CD14-positive monocyte (primary cell): ENCODE measurements around the gene MSRB1. TPM values are rescaled to one million over a fixed set of nuclear protein-coding genes. Genes with fewer than 3 reads are reported as not detected.

ENCODE experiments used
- DNase-seq, 3 donors: peaks; one replicate each; pipeline ENCODE4 v3.0.0-alpha.2; 2011 to 2022
- H2AFZ ChIP-seq: 2 replicates; pipeline ENCODE4 v1.6.0; 2012; ENCODE audit warnings: mild to moderate bottlenecking, low read depth, low read length, inconsistent platforms; ENCODE audit not compliant: insufficient read depth, poor library complexity, severe bottlenecking
- H3K27ac ChIP-seq, 2 donors: 1 replicate in 1 of 2; 2 replicates in 1 of 2; pipeline ENCODE4 v1.5.1; 2012 to 2013; ENCODE audit warnings: low read length in 2 of 2, control low read depth in 1 of 2, inconsistent platforms in 1 of 2, low read depth in 1 of 2, mild to moderate bottlenecking in 1 of 2
- H3K27me3 ChIP-seq, 2 donors: one replicate each; pipeline versions ENCODE4 v1.6.0 to v1.6.1; 2011 to 2013; ENCODE audit warnings: low read length in 2 of 2; ENCODE audit not compliant: control insufficient read depth in 2 of 2, insufficient read depth in 2 of 2
- H3K36me3 ChIP-seq, 2 donors: replicated peaks in 1 of 2; 1 replicate in 1 of 2; 2 replicates in 1 of 2; pipeline versions ENCODE4 v1.5.1 to v1.6.1; 2012 to 2013; ENCODE audit warnings: low read length in 2 of 2, control low read depth in 1 of 2, inconsistent platforms in 1 of 2, mild to moderate bottlenecking in 1 of 2; ENCODE audit not compliant: insufficient read depth in 2 of 2, control insufficient read depth in 1 of 2
- H3K4me1 ChIP-seq, 2 donors: 1 replicate in 1 of 2; 2 replicates in 1 of 2; pipeline versions ENCODE4 v1.5.1 to v1.6.1; 2012 to 2013; ENCODE audit warnings: low read length in 2 of 2, control low read depth in 1 of 2, inconsistent platforms in 1 of 2, mild to moderate bottlenecking in 1 of 2, moderate library complexity in 1 of 2; ENCODE audit not compliant: insufficient read depth in 2 of 2, control insufficient read depth in 1 of 2
- H3K4me2 ChIP-seq: replicated peaks from 2 replicates; pipeline ENCODE3; 2012; ENCODE audit warnings: low read length, moderate library complexity, mild to moderate bottlenecking; ENCODE audit not compliant: poor library complexity, severe bottlenecking; ENCODE audit errors: extremely low read depth
- H3K4me3 ChIP-seq, 3 experiments: fragments of 200-600 bp in 1 of 3; sonication (generic) in 1 of 3; replicated peaks in 1 of 3; 1 replicate in 2 of 3; 2 replicates in 1 of 3; pipeline ENCODE4 v1.5.1; 2011 to 2013; ENCODE audit warnings: low read length in 3 of 3, mild to moderate bottlenecking in 3 of 3, control low read depth in 2 of 3, low read depth in 2 of 3, inconsistent platforms in 1 of 3, moderate library complexity in 1 of 3
- H3K79me2 ChIP-seq: 2 replicates; pipeline ENCODE4 v1.6.0; 2012; ENCODE audit warnings: mild to moderate bottlenecking, control low read depth, inconsistent platforms, low read length, moderate library complexity; ENCODE audit not compliant: insufficient read depth
- H3K9ac ChIP-seq: 2 replicates; pipeline ENCODE4 v1.6.0; 2017; ENCODE audit warnings: low read length, mild to moderate bottlenecking; ENCODE audit not compliant: insufficient read depth, poor library complexity, severe bottlenecking
- H3K9me3 ChIP-seq, 2 donors: replicated peaks in 1 of 2; 1 replicate in 1 of 2; 2 replicates in 1 of 2; pipeline versions ENCODE4 v1.5.1 to v1.6.1; 2012 to 2013; ENCODE audit warnings: low read length in 2 of 2, control low read depth in 1 of 2; ENCODE audit not compliant: control insufficient read depth in 1 of 2, insufficient read depth in 1 of 2
- H4K20me1 ChIP-seq: 2 replicates; pipeline ENCODE4 v1.6.0; 2012; ENCODE audit warnings: mild to moderate bottlenecking, low read length, control low read depth, moderate library complexity; ENCODE audit not compliant: insufficient read depth
- H3K27ac Mint-ChIP-seq, 7 donors: one replicate each; pipeline ENCODE4 v1.8.0; 2020; ENCODE audit warnings: mild to moderate bottlenecking in 7 of 7, mixed read lengths in 7 of 7, moderate library complexity in 6 of 7, inconsistent platforms in 2 of 7
- H3K27me3 Mint-ChIP-seq, 3 donors: one replicate each; pipeline ENCODE4 v1.8.0; 2021 to 2022; ENCODE audit warnings: low read depth in 3 of 3, mild to moderate bottlenecking in 3 of 3, mixed read lengths in 3 of 3, moderate library complexity in 3 of 3, inconsistent platforms in 1 of 3
- H3K36me3 Mint-ChIP-seq, 2 donors: one replicate each; pipeline ENCODE4 v1.8.0; 2020; ENCODE audit warnings: mixed read lengths in 2 of 2, inconsistent platforms in 1 of 2, mild to moderate bottlenecking in 1 of 2
- H3K4me1 Mint-ChIP-seq: one replicate; pipeline ENCODE4 v1.8.0; 2020; ENCODE audit warnings: mild to moderate bottlenecking, mixed read lengths
- H3K4me3 Mint-ChIP-seq, 2 donors: one replicate each; pipeline ENCODE4 v1.8.0; 2020; ENCODE audit warnings: mild to moderate bottlenecking in 2 of 2, mixed read lengths in 2 of 2, moderate library complexity in 1 of 2
- H3K9me3 Mint-ChIP-seq, 7 donors: one replicate each; pipeline ENCODE4 v1.8.0; 2020 to 2022; ENCODE audit warnings: mixed read lengths in 7 of 7, mild to moderate bottlenecking in 6 of 7, moderate library complexity in 6 of 7, inconsistent platforms in 2 of 7
- CTCF ChIP-seq: fragments of 200-600 bp; IDR thresholded peaks from one replicate; pipeline ENCODE4 v1.8.0; 2022; ENCODE audit warnings: antibody characterized with exemption, mild to moderate bottlenecking
- WGBS: methylation state at CpG from one replicate; pipeline ENCODE4 v1.1.5; 2013; ENCODE audit warnings: missing lambda C conversion rate; ENCODE audit not compliant: insufficient coverage; 5-methylcytosine and 5-hydroxymethylcytosine counted together
- intact Hi-C, 2 donors: fragments of 100-400 bp; cut with micrococcal nuclease; formaldehyde crosslinking; loops; one replicate each; pipeline versions ENCODE4 v1.15.0 to v1.15.1; 2023
- polyA plus RNA-seq, 3 donors: library from polyadenylated mRNA; depleted of rRNA in 1 of 3; unstranded in 2 of 3; stranded (reverse) in 1 of 3; fragments of 300-500 nt in 2 of 3; fragments of >200 nt in 1 of 3; fragmentation: Illumina TruSeq in 2 of 3; gene quantifications; 1 replicate in 2 of 3; 2 replicates in 1 of 3; pipeline ENCODE4 v1.2.3, GENCODE V29; 2012 to 2021

Gene MSRB1
- polyA plus RNA-seq, 3 donors = 116 to 427 (median 416) TPM

GRCh38 chr16:1980030-1980769 is 37.2 kb upstream of the MSRB1 start:
- H3K4me1 Mint-ChIP-seq = peaks cover 14% of the 10 kb centered on the region
- Histone ChIP-seq H3K36me3 (peaks cover 33 to 36% of the 10 kb centered on the region in 2 donors), H3K9ac (no peak overlapping the region), H3K4me2 (no peak overlapping the region), H3K4me1 (peaks cover 17 to 24% of the 10 kb centered on the region in 2 donors), H3K27me3 (peaks cover 30 to 48% of the 10 kb centered on the region in 2 donors), H3K27ac (no peak overlapping the region), H2AFZ (no peak overlapping the region), H3K4me3 (no peak overlapping the region), H4K20me1 (peaks cover 8% of the 10 kb centered on the region), H3K79me2 (no peaks in the 10 kb centered on the region), H3K9me3 (peaks cover 0 to 17% of the 10 kb centered on the region in 2 donors)
- WGBS = 8% methylated on average over 44 of the region's 53 CpGs
- DNase-seq = no peak
- H3K36me3 Mint-ChIP-seq = peaks cover 37 to 43% of the 10 kb centered on the region in 2 donors
- TF ChIP-seq CTCF = no peak
- H3K27me3 Mint-ChIP-seq = peaks cover 46 to 63% (median 52%) of the 10 kb centered on the region in 3 donors
- no peak overlapping the region for H3K27ac Mint-ChIP-seq
- H3K4me3 Mint-ChIP-seq = peak overlapping the region in 1 of 2 donors; percentile 89
- intact Hi-C loops = no loop called here
- H3K9me3 Mint-ChIP-seq = peaks cover 0 to 12% (median 5%) of the 10 kb centered on the region in 7 donors

GRCh38 chr16:1979271-1980029 is 36.5 kb upstream of the MSRB1 start:
- H3K9ac ChIP-seq = no peak overlapping the region
- Mint-ChIP-seq H3K36me3 (peaks cover 45 to 48% of the 10 kb centered on the region in 2 donors), H3K4me1 (peaks cover 6% of the 10 kb centered on the region), H3K27ac (no peak overlapping the region), H3K4me3 (peak overlapping the region in 1 of 2 donors; percentile 53), H3K9me3 (peaks cover 0 to 12% (median 5%) of the 10 kb centered on the region in 7 donors), H3K27me3 (peaks cover 46 to 63% (median 49%) of the 10 kb centered on the region in 3 donors)
- WGBS = 28% methylated on average over 42 of the region's 70 CpGs
- H3K9me3 ChIP-seq = peaks cover 0 to 17% of the 10 kb centered on the region in 2 donors
- H3K27ac ChIP-seq = no peak overlapping the region
- no peak for TF ChIP-seq CTCF
- H3K27me3 ChIP-seq = peaks cover 30 to 48% of the 10 kb centered on the region in 2 donors
- no peak overlapping the region for H3K4me2 ChIP-seq
- peaks cover 41 to 43% of the 10 kb centered on the region in 2 donors for H3K36me3 ChIP-seq
- intact Hi-C loops = no loop called here
- no peak overlapping the region for H3K4me3 ChIP-seq
- peaks cover 4% of the 10 kb centered on the region for H4K20me1 ChIP-seq
- no peak for DNase-seq
- no peak overlapping the region for H2AFZ ChIP-seq
- no peaks in the 10 kb centered on the region for H3K79me2 ChIP-seq
- peaks cover 9 to 17% of the 10 kb centered on the region in 2 donors for H3K4me1 ChIP-seq
